H7 (cell line): ENCODE measurements around the gene CACHD1. TPM values are rescaled to one million over a fixed set of nuclear protein-coding genes. Genes with fewer than 3 reads are reported as not detected.

ENCODE experiments used
- DNase-seq: peaks from one replicate; pipeline ENCODE4 v3.0.0; 2012
- H3K27me3 ChIP-seq: 2 replicates; pipeline ENCODE4 v1.6.0; 2011; ENCODE audit warnings: mild to moderate bottlenecking, low read length; ENCODE audit not compliant: control insufficient read depth, insufficient read depth
- H3K36me3 ChIP-seq: replicated peaks from 2 replicates; pipeline ENCODE4 v1.5.1; 2011; ENCODE audit warnings: low read length; ENCODE audit not compliant: control insufficient read depth, insufficient read depth
- H3K4me3 ChIP-seq: 2 replicates; pipeline ENCODE4 v1.5.1; 2011; ENCODE audit warnings: low read depth, mild to moderate bottlenecking, control low read depth, low read length, moderate library complexity; ENCODE audit not compliant: insufficient read depth
- total RNA-seq: library from RNA; depleted of rRNA; stranded (reverse); fragments of >200 nt; shearing (Covaris generic); gene quantifications from 2 replicates; pipeline ENCODE4 v1.2.3, GENCODE V29; 2014; rRNA removed

The CACHD1 gene
- 53.5 and 69.7 TPM in 2 replicates for total RNA-seq

- peaks cover 20% of the 10 kb centered on the region for H3K27me3 ChIP-seq
- peak; percentile 95 for DNase-seq
- peak within 1 kb of the TSS; percentile 88 for H3K4me3 ChIP-seq
- no peaks in the 10 kb centered on the region for H3K36me3 ChIP-seq
Observed at GRCh38 chr1:64469977-64470664, at the start of gene CACHD1. TSS of gene CACHD1 (plus strand) at chr1:64470129. CDS start at chr1:64470745, 616 bp downstream.

GRCh38 chr1:64421377-64421776 is 48.6 kb upstream of the CACHD1 start:
- DNase-seq = no peak

GRCh38 chr1:64423526-64423925 is 46.4 kb upstream of the CACHD1 start:
- H3K4me3 ChIP-seq = no peak overlapping the region
- H3K27me3 ChIP-seq = no peaks in the 10 kb centered on the region
- H3K36me3 ChIP-seq = no peaks in the 10 kb centered on the region
- no peak for DNase-seq

More at GRCh38 chr1:64421377-64421776, 48.6 kb upstream of the CACHD1 start:
- no peaks in the 10 kb centered on the region for H3K27me3 ChIP-seq
- H3K36me3 ChIP-seq = no peaks in the 10 kb centered on the region
- no peak overlapping the region for H3K4me3 ChIP-seq

GRCh38 chr1:64424412-64424811 is 45.5 kb upstream of the CACHD1 start:
- Histone ChIP-seq H3K4me3 (no peak overlapping the region), H3K27me3 (no peaks in the 10 kb centered on the region), H3K36me3 (no peaks in the 10 kb centered on the region)
- DNase-seq = no peak

GRCh38 chr1:64425521-64425920 is 44.4 kb upstream of the CACHD1 start:
- Histone ChIP-seq H3K36me3 (no peaks in the 10 kb centered on the region), H3K4me3 (no peak overlapping the region)

GRCh38 chr1:64426681-64427080 is 43.2 kb upstream of the CACHD1 start:
- no peaks in the 10 kb centered on the region for H3K36me3 ChIP-seq
- no peaks in the 10 kb centered on the region for H3K27me3 ChIP-seq
- DNase-seq = no peak
- H3K4me3 ChIP-seq = no peak overlapping the region

More at GRCh38 chr1:64425521-64425920, 44.4 kb upstream of the CACHD1 start:
- DNase-seq = no peak
- no peaks in the 10 kb centered on the region for H3K27me3 ChIP-seq

GRCh38 chr1:64427879-64428278 is 42.0 kb upstream of the CACHD1 start:
- H3K27me3 ChIP-seq = no peaks in the 10 kb centered on the region
- no peaks in the 10 kb centered on the region for H3K36me3 ChIP-seq
- H3K4me3 ChIP-seq = no peak overlapping the region
- DNase-seq = no peak

- no peak for DNase-seq
- Histone ChIP-seq H3K4me3 (no peak overlapping the region), H3K36me3 (no peaks in the 10 kb centered on the region), H3K27me3 (no peaks in the 10 kb centered on the region)
Observed at GRCh38 chr1:64433308-64433707, 36.6 kb upstream of the CACHD1 start.

- no peak for DNase-seq
Observed at GRCh38 chr1:64433747-64434146, 36.2 kb upstream of the CACHD1 start.

GRCh38 chr1:64435000-64435399 is 34.9 kb upstream of the CACHD1 start:
- no peak for DNase-seq
- no peaks in the 10 kb centered on the region for H3K27me3 ChIP-seq
- no peak overlapping the region for H3K4me3 ChIP-seq
- no peaks in the 10 kb centered on the region for H3K36me3 ChIP-seq

More at GRCh38 chr1:64433747-64434146, 36.2 kb upstream of the CACHD1 start:
- H3K27me3 ChIP-seq = no peaks in the 10 kb centered on the region
- no peaks in the 10 kb centered on the region for H3K36me3 ChIP-seq
- no peak overlapping the region for H3K4me3 ChIP-seq

- H3K36me3 ChIP-seq = no peaks in the 10 kb centered on the region
- no peak overlapping the region for H3K4me3 ChIP-seq
- no peaks in the 10 kb centered on the region for H3K27me3 ChIP-seq
- DNase-seq = no peak
Observed at GRCh38 chr1:64437453-64437852, 32.5 kb upstream of the CACHD1 start.

- Histone ChIP-seq H3K27me3 (no peaks in the 10 kb centered on the region), H3K36me3 (no peaks in the 10 kb centered on the region), H3K4me3 (no peak overlapping the region)
- no peak for DNase-seq
Observed at GRCh38 chr1:64440183-64440826, 29.6 kb upstream of the CACHD1 start.

- Histone ChIP-seq H3K4me3 (no peak overlapping the region), H3K36me3 (no peaks in the 10 kb centered on the region), H3K27me3 (no peaks in the 10 kb centered on the region; the same call in 1 of the 2 replicates)
- DNase-seq = no peak
Observed at GRCh38 chr1:64451440-64451839, 18.5 kb upstream of the CACHD1 start.

- H3K27me3 ChIP-seq = no peaks in the 10 kb centered on the region; the same call in 1 of the 2 replicates
- no peaks in the 10 kb centered on the region for H3K36me3 ChIP-seq
- no peak for DNase-seq
- no peak overlapping the region for H3K4me3 ChIP-seq
Observed at GRCh38 chr1:64453688-64454087, 16.2 kb upstream of the CACHD1 start.

GRCh38 chr1:64458915-64459314 is 11.0 kb upstream of the CACHD1 start:
- no peak for DNase-seq
- H3K27me3 ChIP-seq = no peaks in the 10 kb centered on the region; the same call in 1 of the 2 replicates
- H3K4me3 ChIP-seq = no peak overlapping the region
- no peaks in the 10 kb centered on the region for H3K36me3 ChIP-seq
